GM12875 (cell line): ENCODE measurements around the gene APOBEC3B.

Experiments used
- H3K4me3 ChIP-seq: one replicate; pipeline ENCODE4 v1.5.1; 2011; ENCODE audit warnings: low read depth, low read length, control low read depth
- TF ChIP-seq, protein P1 (sequence below): IDR thresholded peaks from 2 replicates; pipeline ENCODE4 v1.5.1; 2011; ENCODE audit warnings: low read depth, mild to moderate bottlenecking, control low read depth, inconsistent platforms, low read length, moderate library complexity, borderline replicate concordance; ENCODE audit not compliant: insufficient read depth

The APOBEC3B gene

GRCh38 chr22:38946771-38947170 lies 35.4 kb upstream of the APOBEC3B start:
- no peak overlapping the region for H3K4me3 ChIP-seq
- TF ChIP-seq, protein P1, sequence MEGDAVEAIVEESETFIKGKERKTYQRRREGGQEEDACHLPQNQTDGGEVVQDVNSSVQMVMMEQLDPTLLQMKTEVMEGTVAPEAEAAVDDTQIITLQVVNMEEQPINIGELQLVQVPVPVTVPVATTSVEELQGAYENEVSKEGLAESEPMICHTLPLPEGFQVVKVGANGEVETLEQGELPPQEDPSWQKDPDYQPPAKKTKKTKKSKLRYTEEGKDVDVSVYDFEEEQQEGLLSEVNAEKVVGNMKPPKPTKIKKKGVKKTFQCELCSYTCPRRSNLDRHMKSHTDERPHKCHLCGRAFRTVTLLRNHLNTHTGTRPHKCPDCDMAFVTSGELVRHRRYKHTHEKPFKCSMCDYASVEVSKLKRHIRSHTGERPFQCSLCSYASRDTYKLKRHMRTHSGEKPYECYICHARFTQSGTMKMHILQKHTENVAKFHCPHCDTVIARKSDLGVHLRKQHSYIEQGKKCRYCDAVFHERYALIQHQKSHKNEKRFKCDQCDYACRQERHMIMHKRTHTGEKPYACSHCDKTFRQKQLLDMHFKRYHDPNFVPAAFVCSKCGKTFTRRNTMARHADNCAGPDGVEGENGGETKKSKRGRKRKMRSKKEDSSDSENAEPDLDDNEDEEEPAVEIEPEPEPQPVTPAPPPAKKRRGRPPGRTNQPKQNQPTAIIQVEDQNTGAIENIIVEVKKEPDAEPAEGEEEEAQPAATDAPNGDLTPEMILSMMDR: no peak

GRCh38 chr22:38947321-38948140 lies 34.6 kb upstream of the APOBEC3B start:
- H3K4me3 ChIP-seq: no peak overlapping the region
- TF ChIP-seq, protein P1: no peak

DNA sequence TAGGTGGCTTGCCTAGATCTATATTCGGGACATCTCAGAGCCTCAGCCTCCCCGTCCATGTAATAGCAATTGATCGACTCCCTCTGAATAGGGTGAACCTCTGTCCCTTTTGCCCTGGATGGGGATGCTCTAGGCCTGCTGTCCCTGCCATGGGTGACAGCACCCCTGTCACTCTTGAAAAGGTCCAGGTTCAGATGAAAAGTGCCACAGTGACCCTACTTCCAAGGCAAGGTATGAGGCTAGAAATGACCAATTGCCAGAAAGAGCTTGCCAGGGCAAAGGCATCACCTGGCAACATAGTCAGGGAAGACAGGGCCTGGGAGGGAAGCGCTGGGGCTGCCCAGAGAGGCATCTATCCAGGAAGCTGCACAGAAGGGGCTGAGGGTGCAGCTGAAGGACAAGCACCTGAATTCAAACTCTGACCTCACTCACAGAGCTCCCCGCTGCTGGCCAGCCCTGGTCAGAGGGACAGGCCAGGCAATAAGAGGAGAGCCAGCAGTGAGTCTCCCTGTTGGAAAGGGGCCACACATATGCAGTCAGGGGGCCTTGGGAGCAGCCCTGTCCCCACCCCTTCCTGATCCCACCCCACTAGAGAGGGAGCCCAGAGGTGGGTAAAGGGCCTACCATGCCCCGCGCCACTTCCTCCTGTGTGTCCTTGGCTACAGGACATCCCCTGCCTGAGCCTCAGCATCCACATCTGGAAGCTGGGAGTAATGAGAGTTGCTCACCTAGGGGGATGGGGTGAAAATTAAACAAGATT lies 33.8 kb upstream of the APOBEC3B start:
- TF ChIP-seq, protein P1: no peak
- no peak overlapping the region for H3K4me3 ChIP-seq

DNA sequence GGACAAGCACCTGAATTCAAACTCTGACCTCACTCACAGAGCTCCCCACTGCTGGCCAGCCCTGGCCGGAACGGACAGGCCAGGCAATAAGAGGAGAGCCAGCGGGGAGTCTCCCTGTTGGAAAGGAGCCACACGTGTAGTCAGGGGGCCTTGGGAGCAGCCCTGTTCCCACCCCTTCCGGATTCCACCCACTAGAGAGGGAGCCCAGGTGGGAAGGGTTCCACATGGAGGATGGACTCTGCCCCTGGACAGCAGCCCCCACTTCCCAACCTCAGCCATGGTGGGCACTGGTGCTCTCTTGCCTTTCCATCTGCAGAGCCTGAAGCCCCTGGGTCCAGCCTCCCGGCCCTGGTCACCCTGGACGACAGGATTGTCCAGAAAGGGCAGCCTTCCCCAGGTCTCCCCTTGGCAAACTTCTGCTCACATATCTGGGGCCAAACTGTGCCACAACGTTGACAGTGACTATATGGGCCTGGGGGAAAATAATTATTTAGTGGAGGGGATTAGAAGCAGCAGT lies 32.2 kb upstream of the APOBEC3B start:
- TF ChIP-seq, protein P1: no peak

GRCh38 chr22:38950527-38951295 lies 31.4 kb upstream of the APOBEC3B start:
- TF ChIP-seq, protein P1: no peak
- no peak overlapping the region for H3K4me3 ChIP-seq

More for the DNA sequence above, 32.2 kb upstream of the APOBEC3B start:
- no peak overlapping the region for H3K4me3 ChIP-seq

- TF ChIP-seq, protein P1: no peak
- H3K4me3 ChIP-seq: no peak overlapping the region
These were observed 30.4 kb upstream of the APOBEC3B start for GRCh38 chr22:38951734-38952133.
